HG02623 (cell line): ENCODE data around the gene TTBK1.
"Not testable (repeated sequence)": the region's sequence is repeated elsewhere in the genome, so short reads cannot be mapped to it uniquely, and the experiment has no call there.

Source experiments
- ATAC-seq: cut with Tn5 transposase; IDR thresholded peaks from one replicate; pipeline ENCODE4 v1.9.1; 2021; ENCODE audit warnings: moderate library complexity; ENCODE audit not compliant: unreplicated experiment

Gene TTBK1

GRCh38 chr6:43302126-43302525, 58.8 kb downstream of the TTBK1 start:
- ATAC-seq: no peak

DNA sequence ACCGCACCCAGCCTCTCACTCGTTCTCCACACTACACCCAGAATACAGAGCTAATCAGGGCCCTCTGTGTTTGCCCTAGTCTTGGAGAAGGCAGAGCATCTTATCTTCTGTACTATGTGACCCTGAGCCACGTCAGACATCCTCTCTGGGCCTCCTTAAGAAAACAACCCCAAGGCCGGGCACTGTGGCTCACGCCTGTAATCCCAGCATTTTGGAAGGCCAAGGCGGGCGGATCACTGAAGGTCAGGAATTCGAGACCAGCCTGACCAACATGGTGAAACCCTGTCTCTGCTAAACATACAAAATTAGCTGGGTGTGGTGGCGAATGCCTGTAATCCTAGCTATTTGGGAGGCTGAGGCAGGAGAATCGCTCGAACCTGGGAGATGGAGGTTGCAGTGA, 59.7 kb downstream of the TTBK1 start:
- not testable (repeated sequence) for ATAC-seq

DNA sequence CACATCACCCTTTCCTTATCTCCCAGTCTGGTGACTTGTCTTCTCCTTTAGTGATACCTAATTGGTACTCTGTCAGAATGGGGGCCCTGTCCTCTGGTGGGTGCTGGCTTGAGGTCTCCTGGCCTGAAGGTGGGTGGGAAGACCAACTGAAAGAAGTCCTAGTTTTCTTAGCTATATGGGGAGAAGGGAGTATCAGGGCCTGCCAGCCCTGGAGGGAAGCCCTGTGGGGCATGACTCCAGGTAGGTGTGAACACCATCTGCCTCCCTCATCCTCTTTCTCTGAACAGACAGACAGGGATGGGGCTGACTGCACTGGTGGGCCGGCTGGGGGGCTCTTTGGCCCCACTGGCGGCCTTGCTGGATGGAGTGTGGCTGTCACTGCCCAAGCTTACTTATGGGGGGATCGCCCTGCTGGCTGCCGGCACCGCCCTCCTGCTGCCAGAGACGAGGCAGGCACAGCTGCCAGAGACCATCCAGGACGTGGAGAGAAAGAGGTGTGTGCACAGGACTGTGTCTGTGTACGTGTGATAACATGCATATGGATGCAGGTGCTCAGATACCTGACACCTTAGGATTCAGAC, 60.6 kb downstream of the TTBK1 start:
- no peak for ATAC-seq

DNA sequence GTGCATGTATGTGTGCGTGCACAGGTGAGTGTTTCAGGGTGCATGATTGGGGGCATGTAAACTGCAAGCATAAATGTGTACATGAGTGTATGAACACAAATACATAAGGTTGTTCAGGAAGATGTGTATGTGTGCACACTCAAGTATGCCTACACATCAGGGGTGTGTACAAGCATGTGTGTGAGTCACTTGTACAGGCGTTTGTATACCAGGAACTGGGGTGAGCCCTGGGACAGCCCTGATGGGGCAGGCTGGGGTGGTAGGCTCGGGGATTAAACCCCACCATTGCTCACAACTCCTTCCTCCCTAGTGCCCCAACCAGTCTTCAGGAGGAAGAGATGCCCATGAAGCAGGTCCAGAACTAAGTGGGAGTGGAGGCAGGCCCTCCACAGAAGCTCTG, 61.1 kb downstream of the TTBK1 start:
- no peak for ATAC-seq

DNA sequence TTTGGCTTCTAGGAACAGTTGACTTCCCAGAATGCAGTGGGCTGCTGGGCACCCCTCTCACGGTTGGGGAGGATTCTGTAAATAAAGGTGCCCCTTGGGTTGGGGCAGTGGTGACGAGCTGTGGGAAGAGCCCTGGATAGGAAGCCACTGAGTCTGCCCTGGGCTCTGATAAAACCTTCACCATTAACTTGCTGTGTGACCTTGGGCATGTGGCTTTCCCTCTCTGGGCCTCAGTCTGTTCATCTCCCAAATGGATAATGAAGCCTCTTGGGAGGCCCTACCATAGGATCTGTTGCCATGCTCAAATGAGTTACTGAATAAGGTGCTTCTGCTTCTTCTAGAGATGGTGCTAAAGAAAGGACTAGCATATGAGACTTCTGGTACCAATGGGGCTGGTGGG, 61.6 kb downstream of the TTBK1 start:
- ATAC-seq: no peak

DNA sequence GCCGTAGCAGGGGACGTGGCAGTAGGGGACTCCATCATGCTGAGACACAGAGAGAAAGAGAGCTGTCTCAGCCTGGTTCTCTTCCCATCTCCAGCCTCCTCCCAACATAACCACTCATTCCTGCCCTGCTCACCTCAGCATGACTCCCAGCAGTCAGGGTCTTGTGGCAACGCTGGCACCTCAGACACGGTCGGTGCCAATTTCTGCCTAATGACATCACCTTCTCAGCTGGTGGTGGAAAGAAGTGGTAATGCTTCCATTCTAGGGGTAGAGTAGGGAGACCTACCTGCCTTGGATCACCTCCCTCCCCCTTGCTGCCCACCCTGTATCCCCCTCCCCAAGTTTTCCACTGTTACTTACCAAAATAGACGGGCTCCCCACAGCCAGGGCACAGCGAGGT, 62.8 kb downstream of the TTBK1 start:
- no peak for ATAC-seq

DNA sequence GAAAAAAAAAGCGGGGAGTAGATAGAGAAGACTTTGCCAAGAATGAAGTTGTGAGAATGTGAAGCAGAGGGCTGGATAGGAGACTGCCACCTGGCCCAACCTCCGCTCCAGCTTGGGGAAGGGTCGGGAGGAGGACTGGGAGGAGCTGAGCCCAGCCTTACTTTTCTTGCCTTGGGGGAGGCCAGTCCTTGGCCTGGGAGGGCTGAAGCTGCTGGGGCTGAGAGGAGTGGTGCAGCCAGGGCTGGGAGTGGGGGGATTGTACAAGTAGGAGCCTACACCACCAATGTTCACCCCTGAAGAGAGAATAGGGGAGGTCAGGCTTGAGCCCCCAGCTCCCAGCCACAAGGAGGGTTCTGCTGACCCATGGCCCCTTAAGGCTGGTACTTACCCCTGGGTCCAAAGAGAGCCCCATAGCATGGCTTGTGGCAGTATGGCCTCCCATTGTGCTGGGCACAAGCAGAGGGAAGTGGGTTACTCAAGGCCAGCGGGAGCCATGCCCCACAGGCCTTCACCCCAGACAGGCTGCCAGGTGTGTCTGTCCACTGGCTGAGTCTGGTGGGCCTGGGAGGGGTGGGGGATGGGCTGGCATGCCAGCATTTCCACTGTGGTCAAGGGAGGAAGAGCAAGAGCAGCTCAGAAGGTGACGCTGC, 64.3 kb downstream of the TTBK1 start:
- no peak for ATAC-seq

DNA sequence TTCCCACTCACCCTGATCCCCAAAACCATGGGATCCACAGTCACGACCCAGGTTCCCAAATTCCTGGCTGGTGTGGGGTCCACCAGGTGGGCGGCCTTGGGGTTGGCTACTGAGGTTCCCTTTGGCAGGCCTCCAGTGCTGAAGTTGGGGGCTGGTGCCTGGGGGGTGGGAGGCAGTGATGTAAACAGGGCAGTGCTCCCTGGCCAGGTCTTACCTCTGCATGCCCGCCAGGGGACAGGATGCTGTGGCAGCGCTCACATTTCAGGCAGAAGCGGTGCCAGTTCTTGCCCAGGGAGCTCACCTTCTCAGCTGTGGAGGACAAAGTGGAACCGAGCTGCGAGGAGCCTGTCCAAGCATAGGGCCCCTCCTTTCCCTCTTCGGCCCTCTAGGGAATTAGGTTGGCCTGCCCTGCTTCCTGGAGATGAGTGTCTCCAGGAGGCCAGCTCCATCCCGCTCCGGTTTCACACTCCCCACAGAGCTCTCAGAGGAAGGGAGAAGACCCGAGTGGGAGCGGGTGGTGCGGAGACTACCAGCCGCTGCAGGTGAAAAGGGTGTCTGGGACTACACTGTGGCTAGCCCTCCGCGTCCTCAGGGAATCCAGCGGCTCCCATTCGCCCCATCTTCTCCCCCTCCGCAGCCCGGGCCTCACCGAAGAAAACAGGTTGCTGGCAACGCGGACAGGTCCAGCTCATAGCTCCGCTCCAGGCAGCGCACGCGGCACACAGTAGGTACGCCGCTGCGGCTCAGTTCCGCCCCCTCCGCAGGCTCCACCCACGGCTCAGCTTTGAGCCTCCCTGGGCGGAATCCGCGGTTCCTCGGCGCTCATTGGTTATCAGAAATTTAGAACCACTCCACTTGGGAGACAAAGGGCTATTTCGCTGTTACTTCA, 65.1 kb downstream of the TTBK1 start, which contains the start of gene CRIP3:
Gene CRIP3, minus strand, starts transcription at position 726 of the 889 bp plus-strand sequence. Its CDS starts 34 bp downstream, at position 692.
- ATAC-seq: no peak

- ATAC-seq: no peak
Observed at GRCh38 chr6:43308990-43309477, 65.8 kb downstream of the TTBK1 start.

DNA sequence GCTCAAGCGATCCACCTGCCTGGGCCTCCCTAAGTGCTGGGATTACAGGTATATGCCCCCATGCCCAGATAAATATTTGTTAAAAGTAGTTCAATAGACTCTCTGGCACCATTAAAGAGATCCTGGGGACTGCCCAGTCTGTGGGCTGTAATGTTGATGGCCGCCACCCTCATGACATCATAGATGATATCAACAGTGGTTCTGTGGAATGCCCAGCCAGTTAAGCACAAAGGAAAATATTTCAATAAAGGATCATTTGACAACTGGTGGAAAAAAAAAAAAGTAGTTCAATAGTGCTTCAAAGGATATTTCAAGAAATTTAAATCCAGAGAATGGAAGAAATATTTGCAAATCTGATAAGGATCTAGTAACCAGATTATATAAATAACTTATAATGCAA, 66.9 kb downstream of the TTBK1 start:
- no peak for ATAC-seq

DNA sequence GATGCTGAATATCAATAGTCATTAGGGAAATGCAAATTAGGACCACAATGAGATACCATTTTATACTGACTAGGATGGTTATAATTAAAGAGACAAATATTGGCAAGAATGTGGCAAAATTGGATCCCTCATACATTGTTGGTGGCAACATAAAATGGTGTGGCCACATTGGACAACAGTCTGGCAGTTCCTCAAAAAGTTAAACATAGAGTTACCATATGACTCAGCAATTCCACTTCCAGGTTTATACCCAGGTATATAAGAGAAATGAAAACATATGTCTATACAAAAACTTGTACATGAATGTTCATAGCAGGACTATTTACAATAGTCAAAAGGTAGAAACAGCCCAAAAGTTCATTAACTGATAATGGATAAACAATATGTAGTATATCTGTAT, 67.3 kb downstream of the TTBK1 start:
- ATAC-seq: no peak

- no peak for ATAC-seq
Observed at GRCh38 chr6:43311666-43312065, 68.4 kb downstream of the TTBK1 start.

DNA sequence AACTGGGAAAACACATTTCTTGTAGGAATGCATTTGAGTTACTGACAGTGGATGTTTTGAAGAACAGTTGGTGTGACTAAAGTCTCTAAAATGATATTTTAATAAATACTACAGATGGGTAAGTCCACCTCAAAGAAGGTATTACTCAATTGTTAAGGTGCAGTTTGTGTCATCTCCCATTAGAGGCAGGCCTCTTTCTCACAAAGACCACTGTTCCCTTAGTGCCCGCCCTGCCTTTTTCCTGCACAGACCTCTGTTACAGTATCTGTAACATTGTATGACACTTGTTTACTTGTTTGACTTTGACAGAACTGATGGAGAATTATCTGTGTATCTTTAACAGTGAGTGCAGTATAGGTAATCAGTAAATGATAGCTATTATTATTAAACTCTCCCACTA, 70.5 kb downstream of the TTBK1 start:
- ATAC-seq: no peak

- ATAC-seq: no peak
Observed at GRCh38 chr6:43318011-43318410, 74.7 kb downstream of the TTBK1 start.

GRCh38 chr6:43325876-43326275, 82.6 kb downstream of the TTBK1 start:
- ATAC-seq: no peak

- no peak for ATAC-seq
Observed at GRCh38 chr6:43328528-43328927, 85.2 kb downstream of the TTBK1 start.

DNA sequence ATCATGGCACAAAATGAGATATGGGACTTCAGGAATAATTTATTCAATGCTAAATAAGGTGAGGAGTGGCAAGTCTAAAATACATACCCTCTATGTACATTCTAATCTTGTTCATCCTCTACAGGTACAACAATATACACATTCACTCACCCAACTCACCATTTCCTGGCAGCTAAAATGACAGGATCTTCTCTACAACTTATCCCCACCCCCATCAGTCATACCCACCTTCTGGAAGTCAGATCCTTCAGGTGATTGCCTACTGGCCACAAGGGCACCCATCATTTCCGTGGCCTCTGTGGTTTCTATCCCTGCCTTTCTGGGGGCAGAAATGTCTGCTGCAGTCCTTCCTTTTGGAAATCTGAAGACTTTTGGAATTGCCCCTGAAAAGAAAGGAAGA, 88.2 kb downstream of the TTBK1 start:
- no peak for ATAC-seq

DNA sequence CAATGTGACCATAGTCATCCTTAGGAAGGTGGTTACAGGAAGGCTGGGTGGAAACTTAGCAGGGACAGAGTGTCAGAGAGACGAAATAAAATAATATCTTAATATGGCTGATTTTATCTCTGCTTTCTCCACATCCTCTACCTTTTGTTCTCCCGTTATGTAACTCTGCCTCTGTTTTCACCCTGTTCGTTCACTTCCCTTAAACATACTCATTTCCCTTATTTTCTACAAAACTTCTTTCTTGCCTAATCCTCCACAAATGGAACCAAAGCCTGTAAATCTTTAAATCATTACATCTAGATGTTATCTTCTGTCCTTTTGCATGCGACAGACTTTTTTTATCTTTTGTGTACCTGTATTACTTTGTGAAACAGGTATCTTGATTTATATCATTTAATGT, 88.6 kb downstream of the TTBK1 start:
- no peak for ATAC-seq

DNA sequence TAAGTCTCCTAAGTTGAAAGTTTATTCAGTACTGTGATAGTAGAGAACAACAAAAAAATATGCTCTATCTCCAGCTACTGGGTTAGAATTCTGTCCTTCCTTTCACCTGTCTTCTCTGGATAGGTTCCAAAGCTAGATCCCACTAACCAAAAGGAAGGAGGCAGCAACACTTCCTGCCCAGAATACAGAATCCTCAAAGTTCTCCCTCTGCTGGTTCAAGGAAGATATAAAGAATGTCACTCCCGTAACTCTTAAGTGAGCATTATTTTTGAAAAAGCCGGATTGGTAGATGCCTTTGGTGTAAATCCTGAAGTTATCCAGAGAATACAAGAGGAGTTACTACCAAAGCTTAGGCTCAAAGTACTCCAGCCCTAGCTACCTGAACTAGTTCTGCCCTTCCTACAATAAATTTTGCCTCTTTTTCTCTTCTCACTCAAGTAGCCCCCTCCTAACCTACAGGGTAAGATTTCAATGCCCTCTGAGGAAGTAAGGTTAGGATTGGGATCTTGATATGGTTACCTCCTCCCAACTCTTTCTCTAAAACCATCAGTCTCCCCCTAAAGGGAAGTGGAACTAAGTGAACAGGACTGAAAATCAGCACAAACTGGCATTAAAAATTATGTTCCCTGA, 91.3 kb downstream of the TTBK1 start:
- no peak for ATAC-seq

- ATAC-seq: no peak
Observed at GRCh38 chr6:43335469-43335868, 92.2 kb downstream of the TTBK1 start.

- ATAC-seq: no peak
Observed at GRCh38 chr6:43336382-43336781, 93.1 kb downstream of the TTBK1 start.
